Glomerular endothelial cell (primary cell): ENCODE results near the gene POU2F1. TPM values are rescaled to one million over a fixed set of nuclear protein-coding genes. Genes with fewer than 3 reads are reported as not detected.
"Not testable (repeated sequence)": the region's sequence is repeated elsewhere in the genome, so short reads cannot be mapped to it uniquely, and the experiment has no call there.

Source experiments
- DNase-seq: peaks from one replicate; pipeline ENCODE4 v3.0.0-alpha.2; 2011; ENCODE audit warnings: low read depth, low spot score; ENCODE audit errors: extremely low read depth
- total RNA-seq: library from RNA; depleted of rRNA; stranded (reverse); fragments of >200 nt; gene quantifications from 2 replicates; pipeline ENCODE4 v1.2.3, GENCODE V29; 2015

Gene POU2F1
- total RNA-seq, 1 donor from 2014 or later: 9.7 TPM

DNA sequence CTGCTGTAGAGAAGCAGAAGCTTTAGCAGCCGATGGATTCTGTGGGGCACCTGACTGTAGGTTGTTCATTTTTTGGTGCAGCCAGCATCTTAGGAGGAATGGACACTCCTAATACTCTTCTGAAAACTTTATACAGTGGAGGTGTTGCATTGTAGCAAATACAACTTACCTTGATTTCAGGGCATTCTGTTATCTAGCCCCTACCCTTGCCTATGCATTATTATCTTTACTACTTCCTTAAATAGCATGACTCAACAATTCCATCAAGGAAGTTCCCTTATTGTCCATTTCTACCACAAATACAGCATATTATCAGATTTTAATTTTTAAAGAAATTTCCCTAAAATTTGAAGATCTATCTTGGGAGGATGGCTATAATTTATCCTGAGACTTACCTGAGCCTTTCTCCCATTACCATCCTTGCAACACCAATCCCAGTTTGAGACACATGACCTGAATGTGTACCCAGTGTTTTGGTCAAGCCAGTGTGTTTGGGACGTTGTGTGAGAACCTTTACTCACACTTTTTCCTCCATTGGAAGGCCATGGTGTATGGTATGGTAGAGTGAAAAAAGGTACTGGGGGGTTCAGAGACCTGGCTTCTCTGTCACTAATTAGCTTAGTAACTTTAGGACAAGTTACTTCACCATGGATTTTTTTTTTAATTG lies 9.2 kb downstream of the POU2F1 start:
- no peak for DNase-seq

DNA sequence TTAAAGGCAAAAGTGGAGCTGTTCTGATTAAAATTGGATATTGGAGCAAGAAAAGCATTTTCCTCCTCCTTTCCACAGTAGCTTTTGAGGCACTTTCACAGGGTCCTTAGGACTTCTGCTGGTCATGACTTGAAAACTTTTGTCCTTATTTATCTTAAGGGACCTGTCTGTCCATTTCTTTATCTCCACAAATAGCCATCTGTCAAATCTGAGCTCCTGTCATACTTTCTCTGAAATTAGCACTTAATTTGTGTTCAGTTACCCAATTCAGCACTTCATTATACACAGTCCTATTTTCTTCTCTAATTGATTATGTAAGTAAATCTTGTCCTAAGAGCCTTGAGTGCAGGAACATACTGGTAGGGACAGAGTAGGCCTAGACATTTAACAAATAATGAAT lies 9.8 kb downstream of the POU2F1 start:
- DNase-seq: no peak

DNA sequence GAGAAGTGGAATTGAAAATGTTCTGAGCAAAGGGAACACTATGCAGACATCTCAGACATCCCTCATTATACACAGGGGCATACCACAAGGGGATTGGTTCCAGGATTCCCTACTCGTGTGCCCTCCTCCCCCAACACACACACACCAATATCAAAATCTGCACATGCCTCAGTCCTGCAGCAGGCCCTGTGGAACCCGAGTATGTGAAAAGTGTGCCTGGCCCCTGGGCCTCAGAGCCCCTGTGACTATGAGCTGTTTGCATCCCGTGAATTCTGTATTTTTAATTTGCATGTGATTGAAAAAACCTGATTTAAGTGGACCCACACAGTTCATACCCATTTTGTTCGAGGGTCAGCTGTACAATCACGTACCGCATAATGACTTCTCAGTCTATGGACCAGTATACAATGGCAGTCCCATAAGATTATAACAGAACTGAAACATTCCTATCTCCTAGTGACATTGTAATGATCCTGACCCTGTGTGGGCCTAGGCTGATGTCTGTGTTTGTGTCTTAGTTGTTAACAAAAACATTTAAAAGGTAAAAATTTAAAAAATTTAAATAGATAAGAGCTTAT lies 11.3 kb downstream of the POU2F1 start:
- no peak for DNase-seq

GRCh38 chr1:167232801-167233200 lies 12.1 kb downstream of the POU2F1 start:
- DNase-seq: no peak

DNA sequence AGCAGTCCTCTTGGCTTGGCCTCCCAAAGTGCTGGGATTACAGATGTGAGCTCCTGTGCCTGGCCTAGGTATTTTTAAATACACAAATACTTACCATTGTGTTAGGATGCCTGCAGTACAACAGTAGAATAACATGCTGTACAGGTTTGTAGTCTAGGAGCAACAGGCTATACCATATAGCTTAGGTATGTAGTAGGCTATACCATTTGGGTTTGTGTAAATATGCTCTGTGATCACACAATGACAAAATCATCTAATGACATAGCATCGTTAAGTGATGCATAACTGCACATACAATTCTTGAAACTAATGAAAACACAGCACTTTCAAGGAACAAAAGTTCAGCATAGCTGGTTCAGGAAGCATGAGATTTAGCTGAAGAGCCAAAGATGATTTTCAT lies 12.7 kb downstream of the POU2F1 start:
- DNase-seq: no peak

GRCh38 chr1:167237000-167237399 lies 16.3 kb downstream of the POU2F1 start:
- DNase-seq: no peak

GRCh38 chr1:167238713-167239112 lies 18.0 kb downstream of the POU2F1 start:
- no peak for DNase-seq

DNA sequence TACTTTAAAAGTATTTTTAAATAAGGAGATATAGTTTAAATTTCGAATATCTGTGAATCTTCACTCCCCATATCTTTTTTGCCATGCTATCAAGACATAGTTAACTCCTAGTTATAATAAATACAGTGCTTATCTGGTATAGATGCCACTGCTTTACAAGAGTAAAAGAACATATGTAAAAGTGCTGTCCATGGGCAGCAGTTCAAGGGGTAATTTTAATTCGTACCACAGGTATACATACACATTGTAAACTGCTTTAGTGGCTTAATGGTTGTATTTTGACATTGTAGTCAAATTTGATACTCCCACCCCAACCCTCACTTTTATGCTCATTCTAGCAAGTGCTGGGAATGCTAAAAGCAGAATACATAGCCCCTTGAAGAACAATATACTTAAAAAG lies 18.6 kb downstream of the POU2F1 start:
- DNase-seq: no peak

DNA sequence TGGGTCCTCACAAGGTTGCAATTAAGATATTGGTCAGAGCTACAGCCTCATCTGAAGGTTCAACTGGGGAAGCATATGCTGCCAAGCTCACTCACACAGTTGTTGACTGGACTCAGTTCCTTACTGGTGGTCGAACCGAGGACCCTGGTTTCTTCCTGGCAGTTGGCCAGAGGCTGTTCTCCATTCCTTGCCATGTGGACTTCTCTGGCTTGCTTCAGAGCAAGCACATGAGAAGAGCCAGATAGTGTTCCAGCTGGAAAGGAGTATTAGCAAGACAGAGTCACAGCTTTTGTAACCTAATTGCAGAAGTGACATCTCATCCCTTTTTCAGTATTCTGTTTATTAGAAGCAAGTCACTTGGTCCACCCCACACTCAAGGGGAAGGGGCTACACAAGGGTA lies 23.6 kb downstream of the POU2F1 start:
- DNase-seq: no peak

- not testable (repeated sequence) for DNase-seq
Observed at GRCh38 chr1:167245168-167245567, 24.5 kb downstream of the POU2F1 start.

DNA sequence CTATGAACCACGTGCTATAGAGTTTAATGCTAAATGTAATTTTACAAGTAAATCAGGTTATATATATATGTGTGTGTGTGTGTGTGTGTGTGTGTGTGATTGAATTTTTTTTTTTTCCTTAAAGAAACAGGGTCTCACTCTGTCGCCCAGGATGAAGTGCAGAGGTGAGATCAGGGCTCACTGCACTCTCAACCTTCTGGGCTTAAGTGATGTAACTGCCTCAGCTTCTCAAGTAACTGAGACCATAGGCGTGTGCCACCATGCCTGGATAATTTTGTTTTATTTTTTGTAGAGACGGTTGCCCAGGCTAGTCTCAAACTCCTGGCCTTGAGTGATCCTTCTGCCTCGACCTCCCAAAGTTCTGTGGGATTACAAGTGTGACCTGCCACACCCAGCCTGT lies 26.3 kb downstream of the POU2F1 start:
- no peak for DNase-seq

DNA sequence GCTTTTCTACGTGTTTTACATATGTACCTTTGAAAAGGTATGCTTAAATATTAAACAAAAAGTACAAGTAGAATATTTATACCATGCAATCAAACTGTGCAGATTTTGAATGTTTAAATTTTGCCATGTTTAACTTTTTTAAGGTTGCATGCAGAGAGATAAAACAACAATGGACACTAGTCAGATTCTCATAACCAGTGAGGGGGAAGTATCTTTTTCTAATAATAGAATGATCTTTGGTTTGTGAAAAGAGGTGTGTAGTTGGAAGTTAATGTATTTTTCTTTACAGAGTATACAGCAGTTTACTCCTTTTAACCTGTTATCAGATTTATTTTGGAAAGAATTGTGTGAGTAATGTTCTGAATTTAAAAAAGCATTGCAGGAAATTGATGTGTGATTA lies 27.1 kb downstream of the POU2F1 start:
- DNase-seq: no peak

DNA sequence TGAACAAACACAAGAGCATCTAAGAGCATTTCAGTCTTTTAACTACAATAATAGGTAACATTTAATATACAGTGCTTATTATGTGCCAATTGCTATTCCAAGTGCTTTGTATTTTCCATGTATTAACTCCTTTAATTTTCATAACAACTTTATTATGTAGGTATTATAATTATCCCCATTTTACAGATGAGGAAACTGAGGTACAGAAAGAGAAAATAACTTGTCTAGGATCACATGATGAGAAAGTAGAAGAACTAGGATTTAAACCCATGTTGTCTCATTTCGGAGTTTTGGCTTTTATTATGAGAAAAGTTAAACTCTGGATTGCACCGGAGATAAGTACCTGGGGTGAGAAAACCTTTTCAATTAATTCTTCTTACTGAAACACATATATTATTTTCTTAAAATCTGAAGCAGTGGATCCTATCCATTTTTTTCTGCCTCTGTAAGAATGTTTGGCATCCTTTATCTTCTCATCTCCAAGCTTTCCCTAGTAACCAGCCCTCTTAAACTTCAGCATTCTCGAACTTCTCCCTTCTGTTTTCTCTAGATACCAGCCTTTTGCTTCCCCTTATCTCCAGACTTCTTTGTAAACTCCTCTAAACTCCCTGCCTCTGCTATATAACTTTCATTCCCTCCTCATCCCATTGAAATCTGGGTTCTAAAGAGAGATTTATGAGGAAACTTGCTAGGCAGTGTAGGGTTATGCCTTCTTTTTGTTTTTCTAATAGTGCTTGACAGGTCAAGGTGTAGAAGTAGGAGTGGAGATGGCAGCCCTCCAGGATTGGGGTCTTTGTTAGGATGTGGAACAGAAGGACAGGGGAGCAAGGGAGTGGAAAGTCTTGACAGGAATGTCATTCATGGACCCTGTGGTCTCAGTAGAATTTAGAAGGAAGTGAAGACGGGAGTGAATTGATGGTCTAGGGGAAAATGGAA lies 28.3 kb downstream of the POU2F1 start:
- DNase-seq: no peak

DNA sequence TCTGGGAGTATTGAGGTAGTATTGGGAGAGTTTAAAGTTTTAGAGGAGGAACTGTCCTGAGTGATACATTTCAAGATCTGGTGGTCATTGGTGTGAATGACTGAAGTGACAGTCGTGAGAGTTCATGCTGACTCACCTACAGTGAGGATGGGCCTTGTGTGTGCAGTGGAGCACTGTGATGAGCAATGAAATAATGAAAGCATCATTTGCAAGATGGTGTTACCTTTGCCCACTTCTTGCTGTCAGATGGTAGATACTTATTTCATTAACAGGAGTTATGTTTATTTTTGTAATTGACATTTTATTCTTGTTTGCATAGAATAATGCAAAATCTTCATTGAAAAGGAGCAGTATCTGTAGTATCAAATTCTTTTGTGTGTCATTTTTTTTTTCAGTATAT lies 29.0 kb downstream of the POU2F1 start:
- DNase-seq: no peak

- DNase-seq: no peak
Observed at GRCh38 chr1:167250482-167250881, 29.8 kb downstream of the POU2F1 start.

GRCh38 chr1:167251472-167251871 lies 30.8 kb downstream of the POU2F1 start:
- no peak for DNase-seq

DNA sequence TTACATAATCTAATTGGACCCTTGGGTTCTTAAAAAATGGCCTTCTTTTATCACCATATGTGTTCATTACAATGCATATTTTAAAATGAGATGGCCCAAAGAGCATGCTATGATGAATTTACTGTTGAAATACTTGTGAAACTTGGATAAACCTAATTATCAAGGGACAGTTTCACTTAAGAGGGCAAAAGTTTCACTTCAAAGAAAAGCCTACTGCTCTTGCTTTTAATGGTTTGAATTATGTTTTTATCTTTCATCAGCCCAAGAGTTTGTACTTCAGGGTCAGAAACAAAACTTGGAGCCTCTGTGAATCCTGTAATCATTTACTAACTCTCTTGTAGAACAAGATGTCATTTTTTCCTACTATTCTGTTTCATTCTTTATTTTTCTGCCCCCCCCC lies 32.3 kb downstream of the POU2F1 start:
- DNase-seq: no peak

- DNase-seq: no peak
Observed at GRCh38 chr1:167258858-167259257, 38.2 kb downstream of the POU2F1 start.

GRCh38 chr1:167262836-167263235 lies 42.1 kb downstream of the POU2F1 start:
- no peak for DNase-seq

GRCh38 chr1:167263344-167263743 lies 42.7 kb downstream of the POU2F1 start:
- no peak for DNase-seq

DNA sequence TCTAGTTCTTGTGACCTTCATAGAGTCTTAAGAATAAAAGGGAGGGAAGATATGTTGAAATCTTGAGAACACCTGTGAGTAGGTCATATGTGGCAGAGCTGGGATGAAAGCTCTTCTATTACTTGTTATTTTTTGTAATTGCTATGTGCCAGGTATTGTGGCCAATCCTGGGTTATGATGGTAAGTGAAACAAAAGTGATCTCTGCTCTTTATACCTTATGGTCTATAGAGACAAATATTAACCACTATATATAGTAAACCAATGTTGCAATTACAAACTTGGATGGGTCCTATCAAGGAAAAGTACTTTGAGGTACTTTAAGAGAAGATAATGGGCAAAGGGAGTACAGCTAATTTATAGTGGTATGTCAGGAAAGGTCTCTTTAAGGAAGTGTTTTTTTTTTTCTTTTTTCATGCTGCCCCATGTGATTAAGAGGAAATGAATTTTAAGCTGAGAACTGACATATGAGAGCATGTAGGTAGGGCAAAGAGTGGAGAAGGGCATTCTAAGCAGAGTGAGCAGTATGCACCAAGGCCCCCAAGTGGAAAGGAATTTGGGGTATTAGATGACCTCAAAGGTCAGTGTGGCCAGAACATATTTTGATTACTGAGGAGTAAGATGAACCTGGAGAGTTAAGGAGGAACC lies 43.3 kb downstream of the POU2F1 start:
- no peak for DNase-seq
